GM21390 (cell line): Measurements from ENCODE around the gene NOTCH2.

Experiments
- ATAC-seq: cut with Tn5 transposase; IDR thresholded peaks from one replicate; pipeline ENCODE4 v1.9.1; 2021; ENCODE audit not compliant: unreplicated experiment

NOTCH2 gene

DNA sequence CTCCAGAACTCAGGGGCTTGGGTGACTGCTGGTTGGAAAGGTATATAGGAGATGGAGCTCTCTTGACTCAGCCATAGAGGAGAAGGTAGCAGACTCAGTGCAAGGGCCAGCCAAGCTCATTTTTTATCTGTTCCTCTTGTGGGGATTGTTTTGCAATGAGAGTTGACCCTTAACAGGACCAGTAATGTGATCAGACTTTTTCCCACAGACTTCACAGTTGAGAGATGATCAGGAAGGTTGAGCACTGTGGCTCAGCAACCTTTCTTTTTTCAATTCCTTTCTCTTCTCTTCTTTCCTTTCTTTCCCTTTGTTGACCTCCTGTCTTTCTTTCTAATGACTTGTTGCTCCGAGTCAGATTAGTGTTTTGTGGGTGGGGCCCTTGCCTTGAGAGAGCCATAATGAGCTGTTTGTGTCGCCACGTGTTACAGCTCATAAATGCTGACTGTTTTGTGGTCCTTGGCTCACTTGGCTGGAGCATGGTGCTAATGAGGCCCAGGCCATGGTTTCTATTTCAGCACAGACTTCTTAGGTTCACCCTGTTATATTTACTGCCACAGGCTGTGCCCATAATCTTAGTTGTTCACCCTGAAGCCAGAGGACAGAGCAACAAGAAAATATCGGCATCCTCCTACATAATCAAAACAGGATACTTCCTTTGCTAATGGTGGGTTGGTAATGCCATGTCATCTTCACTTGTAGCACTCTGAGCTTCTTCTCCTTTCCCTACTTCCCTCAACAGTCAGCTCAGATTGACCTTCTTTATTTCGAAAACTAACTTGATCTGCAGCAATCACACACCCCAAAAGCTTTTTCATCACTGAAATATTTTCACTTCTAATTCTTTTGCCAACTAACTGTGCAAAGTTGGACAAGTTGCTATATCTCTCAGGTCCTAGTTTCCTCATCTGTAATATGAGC lies 187.1 kb downstream of the NOTCH2 start:
- no peak for ATAC-seq

GRCh38 chr1:119879510-119880434 lies 189.7 kb downstream of the NOTCH2 start:
- ATAC-seq = no peak

GRCh38 chr1:119878171-119878570 lies 191.3 kb downstream of the NOTCH2 start:
- no peak for ATAC-seq

DNA sequence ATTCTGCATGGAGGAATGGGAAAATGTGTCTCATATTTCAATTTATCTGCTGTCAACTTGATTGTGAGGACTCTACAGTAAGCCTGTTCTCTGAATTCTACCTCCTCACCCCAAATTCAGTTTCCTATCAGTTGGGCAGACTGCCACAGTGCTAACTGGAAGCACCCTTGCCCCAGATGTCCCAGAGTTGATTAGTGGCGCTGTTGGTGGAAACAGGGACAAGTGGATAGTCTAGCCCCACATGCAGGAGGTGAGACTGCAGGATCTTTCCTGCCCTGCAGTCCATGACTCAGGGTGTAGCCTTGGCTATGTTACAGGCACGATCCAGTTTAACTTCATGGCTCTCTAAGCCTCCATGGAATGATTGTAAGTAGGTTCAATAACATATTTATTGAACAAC lies 195.3 kb downstream of the NOTCH2 start:
- no peak for ATAC-seq

GRCh38 chr1:119873135-119874015 lies 196.1 kb downstream of the NOTCH2 start:
- no peak for ATAC-seq

DNA sequence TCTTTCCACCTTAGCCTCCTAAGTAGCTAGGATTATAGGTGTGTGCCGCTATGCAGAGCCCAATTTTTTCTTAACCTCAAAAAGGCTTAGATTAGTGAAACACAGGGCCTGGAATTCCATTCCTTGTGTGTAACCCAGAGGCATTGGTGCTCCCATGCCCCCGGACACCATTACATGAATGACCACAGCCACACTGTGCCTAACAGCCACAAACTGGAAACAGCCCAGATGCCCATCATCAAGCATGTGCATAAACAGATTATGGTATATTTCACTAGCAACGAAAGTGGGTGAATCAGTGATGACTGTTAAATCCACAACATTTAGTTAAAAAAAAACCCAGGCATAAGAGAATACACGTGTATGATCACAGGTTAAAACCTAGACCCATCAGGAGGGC lies 197.6 kb downstream of the NOTCH2 start:
- ATAC-seq = no peak

GRCh38 chr1:119870917-119871596 lies 198.4 kb downstream of the NOTCH2 start:
- ATAC-seq = no peak

DNA sequence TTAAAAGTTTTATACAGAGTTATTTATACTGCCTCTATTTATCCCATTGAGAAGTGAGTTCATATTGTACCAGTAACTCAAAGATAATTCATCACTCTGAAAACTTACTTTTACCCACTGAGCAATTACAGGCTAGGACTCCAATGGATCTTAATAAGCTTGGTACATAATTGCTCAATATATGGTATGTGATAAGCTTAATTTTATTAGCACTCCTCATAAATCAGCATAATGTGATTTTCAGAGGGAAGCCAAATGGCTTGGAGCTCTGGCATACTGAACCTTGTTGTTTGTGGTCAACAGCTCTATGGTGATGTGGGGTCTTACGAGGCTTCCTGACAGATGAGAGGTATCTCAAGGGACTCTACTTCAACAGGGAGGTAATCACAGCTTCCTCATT lies 199.5 kb downstream of the NOTCH2 start:
- no peak for ATAC-seq

DNA sequence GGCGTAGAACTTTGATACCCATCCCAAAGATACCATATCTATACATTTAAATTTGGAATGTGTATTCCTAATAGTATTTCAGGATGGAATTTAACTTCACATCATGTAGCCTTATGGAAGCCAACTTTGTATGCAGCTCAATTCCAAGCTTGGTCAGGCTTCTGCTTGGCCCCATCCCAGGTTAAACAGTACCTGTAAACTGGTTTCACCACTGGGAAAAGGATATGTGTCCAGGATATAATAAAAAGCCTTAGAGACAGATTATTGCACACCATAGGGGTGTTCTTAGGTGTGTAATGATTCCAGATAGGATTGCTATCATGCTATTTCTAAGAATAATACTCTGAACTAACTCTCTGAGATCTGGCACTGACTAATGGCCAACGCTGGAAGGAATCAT lies 201.3 kb downstream of the NOTCH2 start:
- no peak for ATAC-seq

- ATAC-seq = no peak
Measured at GRCh38 chr1:119866451-119866850, 203.0 kb downstream of the NOTCH2 start.

DNA sequence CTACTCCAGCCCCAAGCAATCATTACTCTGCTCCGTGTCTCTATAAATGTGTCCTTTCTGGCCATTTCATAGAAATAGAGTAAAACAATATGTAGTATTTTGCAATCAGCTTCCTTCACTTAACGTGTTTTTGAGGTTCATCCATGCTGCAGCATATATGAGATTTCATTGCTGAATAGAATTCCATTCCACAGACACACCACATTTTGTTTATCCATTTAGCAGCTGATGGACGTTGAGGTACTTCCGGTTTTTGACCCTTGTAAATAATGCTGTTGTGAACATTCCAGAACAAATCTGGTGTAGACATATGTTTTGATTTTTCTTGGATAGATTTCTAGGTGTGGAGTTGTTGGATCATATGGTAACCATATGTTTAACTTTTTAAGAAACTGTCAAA lies 203.8 kb downstream of the NOTCH2 start:
- ATAC-seq = no peak

DNA sequence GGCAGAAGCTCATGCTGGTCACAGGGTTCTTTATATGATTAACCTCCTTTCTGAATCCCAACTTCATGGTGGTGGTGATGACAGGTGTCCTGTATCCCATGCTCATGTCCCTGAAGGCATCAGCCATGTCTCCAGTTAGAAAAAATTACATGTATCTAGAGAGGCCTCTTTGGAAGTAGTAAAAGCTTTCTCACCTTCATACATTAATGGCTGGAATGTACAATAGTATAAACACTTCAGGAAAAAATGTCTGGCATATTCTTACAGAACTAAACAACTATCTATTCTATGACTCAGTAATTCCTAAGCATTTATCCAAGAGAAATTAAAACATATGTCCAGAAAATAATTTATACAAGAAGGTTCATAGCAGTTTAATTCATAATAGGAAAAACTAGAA lies 207.2 kb downstream of the NOTCH2 start:
- ATAC-seq = no peak
